Testis (tissue), 3 donors: ENCODE measurements around the gene LST1. TPM values are rescaled to one million over a fixed set of nuclear protein-coding genes. Genes with fewer than 3 reads are reported as not detected.
A peak's percentile ranks its signal among the peaks of the same experiment; 100 is the strongest.

Source experiments
- DNase-seq: peaks from one replicate; pipeline ENCODE4 v3.0.0-alpha.2; 2019
- H3K27ac ChIP-seq, 2 donors: fragments of 200-600 bp; sonication (generic); one replicate each; pipeline ENCODE4 v1.5.1; 2019
- H3K27me3 ChIP-seq: fragments of 200-600 bp; sonication (generic); one replicate; pipeline ENCODE4 v1.5.1; 2019
- H3K36me3 ChIP-seq: fragments of 200-600 bp; sonication (generic); one replicate; pipeline ENCODE4 v1.5.1; 2017; ENCODE audit warnings: low read depth; ENCODE audit errors: missing control alignments
- H3K4me1 ChIP-seq: fragments of 200-600 bp; sonication (generic); one replicate; pipeline ENCODE4 v1.5.1; 2019
- H3K4me3 ChIP-seq, 2 donors: fragments of 200-600 bp; sonication (generic); one replicate each; pipeline ENCODE4 v1.5.1; 2017 to 2019
- H3K9me3 ChIP-seq: fragments of 200-600 bp; sonication (generic); one replicate; pipeline ENCODE4 v1.5.1; 2017
- CTCF ChIP-seq, 3 experiments: fragments of 450-650 bp in 2 of 3; fragments of 200-600 bp in 1 of 3; sonication (generic) in 1 of 3; IDR thresholded peaks; one replicate each; pipeline ENCODE4 v1.5.1; 2016 to 2019; ENCODE audit warnings: antibody characterized with exemption in 3 of 3, mild to moderate bottlenecking in 2 of 3, moderate library complexity in 1 of 3
- POLR2A ChIP-seq: fragments of 450-650 bp; IDR thresholded peaks from one replicate; pipeline ENCODE4 v1.6.1; 2017; ENCODE audit warnings: antibody characterized with exemption, mild to moderate bottlenecking, moderate library complexity
- WGBS, 2 donors: methylation state at CpG; one replicate each; pipeline ENCODE4 v1.1.5; 2018; 5-methylcytosine and 5-hydroxymethylcytosine counted together
- intact Hi-C: fragments of 100-400 bp; cut with DNase I; formaldehyde crosslinking; loops from one replicate; pipeline ENCODE4 v1.15.1; 2023; ENCODE audit warnings: low total_unique reads
- polyA plus RNA-seq: library from polyadenylated mRNA; stranded (reverse); fragments of 350-450 nt; fragmentation: Illumina TruSeq; extraction: RNeasy Lipid Tissue Mini Kit (QIAGEN cat#74804); gene quantifications from one replicate; pipeline ENCODE4 v1.2.3, GENCODE V29; 2014; ENCODE audit warnings: low read depth, low replicate concordance; ENCODE audit not compliant: insufficient read depth
- total RNA-seq, 2 donors: library from RNA; depleted of rRNA; stranded (reverse); fragments of >200 nt; gene quantifications; one replicate each; pipeline ENCODE4 v1.2.3, GENCODE V29; 2016

LST1 gene
- total and polyA plus RNA-seq, 3 donors from 2014 or later: 0.71 to 13.0 (median 1.2) TPM

DNA sequence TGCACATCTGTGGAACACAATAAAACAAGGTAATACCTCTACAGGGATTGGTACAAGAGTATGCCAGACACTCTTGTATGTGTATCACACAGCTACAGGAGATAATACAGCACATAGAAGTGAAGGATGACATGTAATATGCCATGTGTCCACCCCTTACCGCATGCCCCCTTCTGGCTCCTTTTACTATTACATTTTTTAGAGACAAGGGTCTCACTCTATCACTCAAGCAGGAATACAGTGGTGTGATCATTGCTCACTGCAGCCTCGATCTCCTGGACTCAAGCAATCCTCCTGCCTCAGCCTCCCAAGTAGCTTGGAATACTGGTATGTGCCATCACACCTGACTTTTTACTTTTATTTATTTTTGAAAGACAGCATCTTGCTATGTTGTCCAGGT lies 10.9 kb downstream of the LST1 start:
- 51 to 61% methylated on average over 2 of the region's 2 CpGs for WGBS, 2 donors
- DNase-seq: no peak
- Histone ChIP-seq H3K9me3 (no peaks in the 10 kb centered on the region), H3K36me3 (no peaks in the 10 kb centered on the region), H3K4me1 (peaks cover 3% of the 10 kb centered on the region), H3K4me3 (no peak overlapping the region), H3K27me3 (no peaks in the 10 kb centered on the region), H3K27ac (no peak overlapping the region)
- intact Hi-C loops: loop anchor here (10.0 kb wide), 1 partner anchor 52 kb away; the partner anchor contains the start of genes ATP6V1G2, DDX39B and NFKBIL1
- no peak for TF ChIP-seq POLR2A
- TF ChIP-seq CTCF (IDR thresholded peaks at IDR 0.05): peak in 2 of 3 experiments; percentile 23 to 36

GRCh38 chr6:31607317-31607716 lies 21.2 kb downstream of the LST1 start:
- Histone ChIP-seq H3K36me3 (no peaks in the 10 kb centered on the region), H3K27ac (no peak overlapping the region), H3K4me3 (no peak overlapping the region), H3K27me3 (no peaks in the 10 kb centered on the region), H3K9me3 (no peaks in the 10 kb centered on the region), H3K4me1 (no peaks in the 10 kb centered on the region)
- 80 to 94% methylated on average over 1 of the region's 1 CpG for WGBS, 2 donors
- intact Hi-C loops: no loop called here
- TF ChIP-seq POLR2A (no peak), CTCF (IDR thresholded peaks at IDR 0.05) (no peak)
- no peak for DNase-seq

GRCh38 chr6:31609519-31610406 lies 23.7 kb downstream of the LST1 start:
- intact Hi-C loops: no loop called here
- Histone ChIP-seq H3K27me3 (no peaks in the 10 kb centered on the region), H3K36me3 (no peaks in the 10 kb centered on the region), H3K27ac (no peak overlapping the region), H3K4me1 (no peaks in the 10 kb centered on the region), H3K9me3 (no peaks in the 10 kb centered on the region), H3K4me3 (no peak overlapping the region)
- DNase-seq: no peak
- 55 to 63% methylated on average over 8 of the region's 8 CpGs for WGBS, 2 donors
- TF ChIP-seq POLR2A (no peak), CTCF (IDR thresholded peaks at IDR 0.05) (no peak)

DNA sequence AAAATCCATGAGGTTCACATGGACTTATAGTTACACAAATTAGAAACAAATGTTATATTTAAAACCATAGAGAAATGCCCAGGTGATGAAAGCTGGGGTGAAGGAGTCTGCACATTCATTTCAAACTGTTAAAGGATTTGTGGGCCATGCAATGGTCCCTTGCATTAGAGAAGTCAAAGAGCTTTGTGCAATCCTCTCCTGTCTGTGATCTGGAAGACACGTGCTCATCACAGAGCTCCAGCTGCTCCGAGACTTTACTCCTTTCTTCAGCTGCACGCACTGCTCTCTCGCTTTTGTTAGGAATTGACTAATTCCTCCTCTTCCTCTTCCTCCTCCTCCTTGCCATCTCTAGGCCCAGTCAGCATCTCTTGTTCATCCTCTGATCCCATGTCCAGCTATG lies 24.9 kb downstream of the LST1 start:
- TF ChIP-seq CTCF (IDR thresholded peaks at IDR 0.05) (no peak), POLR2A (no peak)

More for the DNA sequence above, 24.9 kb downstream of the LST1 start:
- Histone ChIP-seq H3K4me3 (no peak overlapping the region), H3K9me3 (no peaks in the 10 kb centered on the region), H3K4me1 (no peaks in the 10 kb centered on the region), H3K27ac (no peak overlapping the region), H3K36me3 (no peaks in the 10 kb centered on the region), H3K27me3 (no peaks in the 10 kb centered on the region)
- no peak for DNase-seq
- intact Hi-C loops: no loop called here
- WGBS, 2 donors: 61 to 64% methylated on average over 4 of the region's 4 CpGs
